ENCODE results near the gene FSD1. TPM values are rescaled to one million over a fixed set of nuclear protein-coding genes. Genes with fewer than 3 reads are reported as not detected.

Gene FSD1
- total and polyA plus RNA-seq, 9 of the 15 experiments (the other 6 are each of a cell fraction or from before 2014, with no cell fraction given), result 0.11 to 1.9 (median 0.94) TPM; not detected in 1

- no peaks in the 10 kb centered on the region for H4K20me1 ChIP-seq (replicated peaks; ENCODE audit: control insufficient read depth, insufficient read depth, low read length)
- H3K27me3 ChIP-seq (ENCODE audit: control insufficient read depth in 2 of 2, insufficient read depth in 2 of 2, low read length in 2 of 2), result no peaks in the 10 kb centered on the region
- H3K79me2 ChIP-seq (ENCODE audit: control insufficient read depth, insufficient read depth, low read length), result no peaks in the 10 kb centered on the region
- H3K4me2 ChIP-seq (ENCODE audit: insufficient read depth, low read length), result no peak overlapping the region
- H3K4me3 ChIP-seq, result no peak overlapping the region
- H3K9ac ChIP-seq (ENCODE audit: insufficient read depth in 1 of 2, low read depth in 2 of 2, low read length in 2 of 2), result no peak overlapping the region
- no peaks in the 10 kb centered on the region for H3K9me3 ChIP-seq (replicated peaks; ENCODE audit: control insufficient read depth, insufficient read depth, low read depth, low read length)
- no peak overlapping the region for H2AFZ ChIP-seq (ENCODE audit: low read depth, low read length)
- ChIA-PET POLR2A (interaction anchor here (0.6 kb wide), 1 partner anchor 46 kb away, joined by 3 read pairs; no protein-coding TSS in a partner anchor), CTCF (ENCODE audit: low intra/inter-chr PET ratio) (no interaction called here)
- peaks cover 5 to 15% of the 10 kb centered on the region in 2 experiments; a peak in 3 of 5 replicates for H3K4me1 ChIP-seq (replicated peaks in 1 of 2; ENCODE audit: control insufficient read depth in 2 of 2, insufficient read depth in 2 of 2, low read length in 2 of 2)
- in situ Hi-C loops (cut with MboI) (no loop called here), intact Hi-C loops (cut with micrococcal nuclease) (no loop called here)
- DNase-seq (ENCODE audit: extremely low read depth in 1 of 4, low spot score in 3 of 4), result no peak
- no peak for FAIRE-seq
- H3K9me1 ChIP-seq (ENCODE audit: control insufficient read depth, insufficient read depth, low read length), result no peaks in the 10 kb centered on the region
- no TSS peak for BruUV-seq (replicated peaks)
- ATAC-seq, result no peak
- H3K27ac ChIP-seq (ENCODE audit: extremely low read depth, low read depth, low read length), result no peak overlapping the region
- peaks cover under 1% of the 10 kb centered on the region for H3K36me3 ChIP-seq (ENCODE audit: control insufficient read depth, insufficient read depth, low read length)
- 48% methylated on average over 7 of the region's 7 CpGs for WGBS (ENCODE audit: insufficient coverage, low coverage, missing lambda C conversion rate)
- no peak for TF ChIP-seq ZNF146 (CRISPR knock-in tag; IDR thresholded peaks at IDR 0.05; ENCODE audit: unreplicated experiment)
- TF ChIP-seq LARP7 (IDR thresholded peaks at IDR 0.05), result 0 out of 2 replicates have a peak, but pooled peaks have one; percentile 64
- peak; percentile 59 for TF ChIP-seq SUPT5H (IDR thresholded peaks at IDR 0.05)
- peak; percentile 51; the same call in 1 of the 2 replicates for TF ChIP-seq POLR2A (conservative IDR thresholded peaks at IDR 0.05)
- peak; percentile 27; the same call in 1 of the 2 replicates for TF ChIP-seq CC2D1A (IDR thresholded peaks at IDR 0.05)
- TF ChIP-seq SRSF1 (IDR thresholded peaks at IDR 0.05; ENCODE audit: low read depth, low read length), result no peak
- TF ChIP-seq ZNF263 (CRISPR knock-in tag; IDR thresholded peaks at IDR 0.05; ENCODE audit: borderline replicate concordance), result peak; percentile 75
- no peak for TF ChIP-seq SMARCA4 (IDR thresholded peaks at IDR 0.05)
- no peak for TF ChIP-seq PHF8 (IDR thresholded peaks at IDR 0.05; ENCODE audit: borderline replicate concordance, low read length)
- TF ChIP-seq SMARCA5 (IDR thresholded peaks at IDR 0.05), result 0 out of 2 replicates have a peak, but pooled peaks have one; percentile 26
- TF ChIP-seq CTBP1 (IDR thresholded peaks at IDR 0.05; ENCODE audit: borderline replicate concordance), result peak; percentile 57; the same call in 1 of the 2 replicates
- TF ChIP-seq ZNF830 (CRISPR knock-in tag; IDR thresholded peaks at IDR 0.05), result no peak
- TF ChIP-seq POLR2B (IDR thresholded peaks at IDR 0.05; ENCODE audit: low read depth, partially characterized antibody), result peak; percentile 67
- TF ChIP-seq BRD4 (IDR thresholded peaks at IDR 0.05), result no peak
- TF ChIP-seq MEIS2 (IDR thresholded peaks at IDR 0.05; ENCODE audit: partially characterized antibody), result peak; percentile 5
- TF ChIP-seq EGR1 (conservative IDR thresholded peaks at IDR 0.05), result peak; percentile 95
- TF ChIP-seq E4F1 (CRISPR knock-in tag; IDR thresholded peaks at IDR 0.05; ENCODE audit: borderline replicate concordance), result no peak
- TF ChIP-seq MIER1 (IDR thresholded peaks at IDR 0.05; ENCODE audit: low read depth), result peak; percentile 43; the same call in 1 of the 2 replicates
- TF ChIP-seq PKNOX1 (IDR thresholded peaks at IDR 0.05), result peak; percentile 45; the same call in 1 of the 2 replicates
- no peak for TF ChIP-seq DEAF1 (CRISPR knock-in tag; IDR thresholded peaks at IDR 0.05)
These were observed 30.7 kb downstream of the FSD1 start for GRCh38 chr19:4334929-4335570.
